HepG2 (cell line): ENCODE results near the gene FKBP8. TPM values are rescaled to one million over a fixed set of nuclear protein-coding genes. Genes with fewer than 3 reads are reported as not detected.

Experiments used
- CHD4 ChIP-seq: fragments of 200-600 bp; sonication (generic); IDR thresholded peaks from 2 replicates; pipeline ENCODE4 v1.7.0; 2017; ENCODE audit warnings: mild to moderate bottlenecking, low read length, borderline replicate concordance
- HMGA1 ChIP-seq: sonication (generic); formaldehyde crosslinking; conservative IDR thresholded peaks from 2 replicates; pipeline ENCODE4 v1.4.0; 2020; ENCODE audit warnings: missing genetic modification reagents
- HNRNPH1 ChIP-seq: fragments of 200-400 bp; formaldehyde crosslinking; optimal IDR thresholded peaks from 2 replicates; pipeline ENCODE3; 2017; ENCODE audit warnings: mild to moderate bottlenecking, low read depth, low read length
- HOXA9 ChIP-seq: sonication (generic); formaldehyde crosslinking; IDR thresholded peaks from 2 replicates; pipeline ENCODE4 v1.8.1; 2022; ENCODE audit warnings: missing genetic modification reagents, mild to moderate bottlenecking, moderate library complexity, borderline replicate concordance
- POLR2A ChIP-seq, 2 experiments: IDR thresholded peaks; 2 replicates each; pipeline ENCODE4 v1.6.1; 2011; ENCODE audit warnings: low read depth in 2 of 2, low read length in 2 of 2, mild to moderate bottlenecking in 1 of 2, moderate library complexity in 1 of 2; ENCODE audit not compliant: insufficient read depth in 1 of 2
- PREB ChIP-seq: sonication (generic); formaldehyde crosslinking; IDR thresholded peaks from 2 replicates; pipeline ENCODE4 v1.4.0; 2020; ENCODE audit warnings: missing genetic modification reagents
- SNAPC4 ChIP-seq: sonication (generic); formaldehyde crosslinking; IDR thresholded peaks from 2 replicates; pipeline ENCODE4 v1.4.0; 2020; ENCODE audit warnings: mild to moderate bottlenecking, missing genetic modification reagents
- SOX6 ChIP-seq, 2 experiments: fragments of 450-650 bp in 1 of 2; sonication (generic) in 1 of 2; formaldehyde crosslinking in 1 of 2; IDR thresholded peaks; 2 replicates each; pipeline versions ENCODE4 v1.4.0 to v1.6.1; 2017 to 2020; ENCODE audit warnings: antibody characterized with exemption in 1 of 2, mild to moderate bottlenecking in 1 of 2, missing genetic modification reagents in 1 of 2
- SUZ12 ChIP-seq: fragments of 150-350 bp; IDR thresholded peaks from 2 replicates; pipeline ENCODE4 v1.6.1; 2014; ENCODE audit warnings: low read depth, low read length
- USF2 ChIP-seq, 2 experiments: sonication (generic) in 1 of 2; formaldehyde crosslinking in 1 of 2; IDR thresholded peaks; 2 replicates each; pipeline versions ENCODE4 v1.5.1 to v1.6.1; 2011 to 2020; ENCODE audit warnings: borderline replicate concordance in 1 of 2, low read depth in 1 of 2, low read length in 1 of 2, mild to moderate bottlenecking in 1 of 2, missing genetic modification reagents in 1 of 2, moderate library complexity in 1 of 2
- WIZ ChIP-seq: sonication (generic); formaldehyde crosslinking; IDR thresholded peaks from 2 replicates; pipeline ENCODE4 v1.5.1; 2020; ENCODE audit warnings: mild to moderate bottlenecking, missing genetic modification reagents
- ZEB1 ChIP-seq: IDR thresholded peaks from 2 replicates; pipeline ENCODE4 v1.6.1; 2012; ENCODE audit warnings: mild to moderate bottlenecking, low read depth, inconsistent platforms; ENCODE audit not compliant: insufficient replicate concordance
- ZNF264 ChIP-seq: sonication (generic); formaldehyde crosslinking; IDR thresholded peaks from 2 replicates; pipeline ENCODE4 v1.4.0; 2020; ENCODE audit warnings: missing genetic modification reagents
- ZNF530 ChIP-seq: sonication (generic); formaldehyde crosslinking; IDR thresholded peaks from 2 replicates; pipeline ENCODE4 v1.5.0; 2020; ENCODE audit warnings: low read depth, mild to moderate bottlenecking, missing genetic modification reagents
- ZSCAN21 ChIP-seq: sonication (generic); formaldehyde crosslinking; IDR thresholded peaks from 2 replicates; pipeline ENCODE4 v1.8.0; 2022; ENCODE audit warnings: mild to moderate bottlenecking, missing genetic modification reagents, moderate library complexity, borderline replicate concordance
- polyA plus RNA-seq, 8 experiments: library from polyadenylated mRNA; depleted of rRNA in 3 of 8; stranded (reverse) in 7 of 8; unstranded in 1 of 8; fragments of >200 nt; fragmentation: Illumina TruSeq in 4 of 8; extraction: Trizol in 4 of 8; gene quantifications; 2 replicates each; pipeline versions ENCODE4 v1.2.1 to v1.2.3, GENCODE V29; 2011 to 2016; ENCODE audit warnings: low read depth in 4 of 8, missing spikeins in 1 of 8, mixed read lengths in 1 of 8; ENCODE audit not compliant: insufficient read depth in 1 of 8
- total RNA-seq, 5 experiments: library from RNA; depleted of rRNA; stranded (reverse); fragments of >200 nt; fragmentation: Illumina TruSeq; extraction: Trizol; gene quantifications; 2 replicates each; pipeline ENCODE4 v1.2.3, GENCODE V29; 2016; ENCODE audit warnings: low read depth in 1 of 5
- TF ChIP-seq, protein P1 (sequence below): sonication (generic); formaldehyde crosslinking; IDR thresholded peaks from 2 replicates; pipeline ENCODE4 v1.4.0; 2020; ENCODE audit warnings: mild to moderate bottlenecking, missing genetic modification reagents

The FKBP8 gene
- total and polyA plus RNA-seq, 2 of the 13 experiments (the other 11 are each of a cell fraction or from before 2014, with no cell fraction given): 81.7 to 93.9 TPM

GRCh38 chr19:18588611-18589379 is 45.4 kb upstream of the FKBP8 start, which contains the start of gene REX1BD (continued):
- TF ChIP-seq, protein P1, sequence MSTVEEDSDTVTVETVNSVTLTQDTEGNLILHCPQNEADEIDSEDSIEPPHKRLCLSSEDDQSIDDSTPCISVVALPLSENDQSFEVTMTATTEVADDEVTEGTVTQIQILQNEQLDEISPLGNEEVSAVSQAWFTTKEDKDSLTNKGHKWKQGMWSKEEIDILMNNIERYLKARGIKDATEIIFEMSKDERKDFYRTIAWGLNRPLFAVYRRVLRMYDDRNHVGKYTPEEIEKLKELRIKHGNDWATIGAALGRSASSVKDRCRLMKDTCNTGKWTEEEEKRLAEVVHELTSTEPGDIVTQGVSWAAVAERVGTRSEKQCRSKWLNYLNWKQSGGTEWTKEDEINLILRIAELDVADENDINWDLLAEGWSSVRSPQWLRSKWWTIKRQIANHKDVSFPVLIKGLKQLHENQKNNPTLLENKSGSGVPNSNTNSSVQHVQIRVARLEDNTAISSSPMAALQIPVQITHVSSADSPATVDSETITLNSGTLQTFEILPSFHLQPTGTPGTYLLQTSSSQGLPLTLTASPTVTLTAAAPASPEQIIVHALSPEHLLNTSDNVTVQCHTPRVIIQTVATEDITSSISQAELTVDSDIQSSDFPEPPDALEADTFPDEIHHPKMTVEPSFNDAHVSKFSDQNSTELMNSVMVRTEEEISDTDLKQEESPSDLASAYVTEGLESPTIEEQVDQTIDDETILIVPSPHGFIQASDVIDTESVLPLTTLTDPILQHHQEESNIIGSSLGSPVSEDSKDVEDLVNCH (CRISPR knock-in tag): 0 out of 2 replicates have a peak, but pooled peaks have one; percentile 25
- no peak for TF ChIP-seq SUZ12
- TF ChIP-seq HMGA1 (CRISPR knock-in tag): no peak
- TF ChIP-seq HOXA9: no peak
- no peak for TF ChIP-seq SOX6 (IDR thresholded peaks at IDR 0.05)
- TF ChIP-seq SOX6 (CRISPR knock-in tag; IDR thresholded peaks at IDR 0.05): peak; percentile 44
- peak; percentile 75 to 98 for TF ChIP-seq POLR2A (IDR thresholded peaks at IDR 0.05; ENCODE audit: insufficient read depth in 1 of 2, low read depth in 2 of 2, low read length in 2 of 2)
- TF ChIP-seq SNAPC4 (CRISPR knock-in tag): no peak
- no peak for TF ChIP-seq WIZ (CRISPR knock-in tag)
- TF ChIP-seq CHD4: no peak
- TF ChIP-seq ZSCAN21 (CRISPR knock-in tag): no peak
- no peak for TF ChIP-seq HNRNPH1
- TF ChIP-seq ZNF530 (CRISPR knock-in tag): no peak
- no peak for TF ChIP-seq USF2 (IDR thresholded peaks at IDR 0.05; ENCODE audit: low read depth, low read length)
- TF ChIP-seq USF2 (CRISPR knock-in tag; IDR thresholded peaks at IDR 0.05; ENCODE audit: borderline replicate concordance): no peak
- peak; percentile 24 for TF ChIP-seq ZEB1
- peak; percentile 18; the same call in 1 of the 2 replicates for TF ChIP-seq ZNF264
- no peak for TF ChIP-seq PREB (CRISPR knock-in tag)
